Superior temporal gyrus (tissue), 1 donor: Measurements from ENCODE around the gene ABHD6.
"Not testable (repeated sequence)": the region's sequence is repeated elsewhere in the genome, so short reads cannot be mapped to it uniquely, and the experiment has no call there.

Experiments
- DNase-seq: peaks from one replicate; pipeline ENCODE4 v3.0.0-alpha.2; 2016; ENCODE audit errors: extremely low spot score

Gene ABHD6

DNA sequence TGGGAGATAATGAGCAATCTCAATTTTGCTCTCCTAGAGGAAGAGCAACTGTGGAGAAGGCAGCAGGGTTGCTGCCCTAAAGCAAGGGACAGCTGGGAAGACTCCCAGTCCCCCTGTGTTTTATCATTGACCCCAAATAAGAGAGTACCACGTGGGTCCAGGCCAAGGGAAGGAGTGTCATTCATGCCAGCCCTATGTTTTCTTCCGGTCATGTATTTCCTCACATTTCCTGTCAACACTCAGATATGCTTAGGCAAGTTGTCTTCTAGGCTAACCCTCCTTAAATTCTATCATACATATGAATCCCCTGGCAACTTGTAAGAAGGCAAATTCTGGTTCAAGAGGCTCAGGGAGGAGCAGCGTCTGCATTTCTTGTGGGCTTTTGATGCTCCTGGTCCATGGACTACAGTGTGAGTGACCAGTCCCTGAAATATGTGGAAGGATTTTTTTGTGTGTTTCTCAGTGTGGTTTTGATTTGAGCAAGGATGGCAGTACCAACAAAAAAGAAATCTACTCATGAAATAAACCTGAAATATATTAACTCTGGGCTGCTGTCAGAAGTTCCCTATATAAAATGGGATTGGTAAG is 36.5 kb downstream of the ABHD6 start:
- no peak for DNase-seq

- DNase-seq = no peak
These were observed 43.5 kb downstream of the ABHD6 start for GRCh38 chr3:58281069-58281468.

DNA sequence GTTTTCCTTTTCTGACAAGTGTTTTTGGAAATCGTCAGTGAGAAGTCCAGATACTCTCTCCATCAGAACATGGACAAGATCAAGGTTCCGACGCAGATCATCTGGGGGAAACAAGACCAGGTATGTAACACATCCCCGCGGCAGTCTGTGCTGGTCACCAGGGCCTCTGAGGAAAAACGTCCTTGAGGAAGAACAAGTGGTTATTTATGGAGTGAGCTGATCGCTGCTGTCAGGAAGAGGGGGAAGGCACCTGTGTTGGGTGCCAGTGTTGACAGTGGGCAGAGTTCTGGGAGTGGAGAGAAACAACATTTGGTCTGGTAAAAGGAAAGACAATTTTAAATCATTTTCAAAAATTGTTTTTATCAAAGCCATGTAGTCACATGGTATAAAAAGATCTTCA is 47.7 kb downstream of the ABHD6 start:
- no peak for DNase-seq

- peak; percentile 92 for DNase-seq
These were observed 49.8 kb downstream of the ABHD6 start for GRCh38 chr3:58287354-58287753.

DNA sequence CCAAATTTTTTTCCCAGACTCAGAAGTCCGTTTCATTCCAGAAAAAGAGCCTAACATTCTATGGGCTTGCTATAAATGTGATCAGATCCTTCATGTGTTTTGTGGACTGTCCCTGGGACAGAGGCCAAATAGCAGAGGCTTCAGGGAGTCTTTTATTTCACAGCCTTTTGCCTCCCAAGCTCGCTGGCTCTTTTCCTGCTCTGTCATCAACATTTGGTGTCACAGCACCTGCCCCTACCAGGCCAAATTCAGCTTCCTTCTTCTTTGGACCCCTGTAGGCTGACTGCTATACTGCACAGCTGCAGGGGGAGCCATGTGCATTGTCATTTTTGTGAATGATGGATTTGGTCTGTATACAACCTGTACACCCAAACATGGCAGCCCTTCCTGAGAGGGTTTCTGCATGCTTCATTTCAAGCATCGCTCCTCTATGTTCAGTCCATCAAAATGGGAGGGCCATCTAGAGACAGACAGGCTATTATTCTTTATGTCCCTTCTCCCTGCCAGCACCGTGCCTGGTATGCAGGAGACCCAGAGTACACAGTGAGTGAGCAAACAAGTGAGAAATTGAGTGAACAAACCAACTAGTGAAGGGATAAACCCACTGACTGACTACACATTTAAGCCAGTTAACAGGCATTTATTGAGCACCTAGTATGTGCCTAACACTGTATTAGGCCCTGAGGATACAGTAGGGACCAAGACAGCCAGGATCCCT is 50.6 kb downstream of the ABHD6 start:
- DNase-seq = peak; percentile 58

GRCh38 chr3:58288964-58289613 is 51.5 kb downstream of the ABHD6 start:
- not testable (repeated sequence) for DNase-seq

DNA sequence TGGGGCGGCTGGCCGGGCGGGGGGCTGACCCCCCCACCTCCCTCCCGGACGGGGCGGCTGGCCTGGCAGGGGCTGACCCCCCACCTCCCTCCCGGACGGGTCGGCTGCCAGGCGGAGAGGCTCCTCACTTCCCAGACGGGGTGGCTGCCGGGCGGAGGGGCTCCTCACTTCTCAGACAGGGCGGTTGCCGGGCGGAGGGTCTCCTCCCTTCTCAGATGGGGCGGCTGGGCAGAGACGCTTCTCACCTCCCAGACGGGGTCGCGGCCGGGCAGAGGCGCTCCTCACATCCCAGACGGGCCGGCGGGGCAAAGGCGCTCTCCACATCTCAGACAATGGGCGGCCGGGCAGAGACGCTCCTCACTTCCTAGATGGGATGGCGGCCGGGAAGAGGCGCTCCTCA is 52.9 kb downstream of the ABHD6 start:
- DNase-seq = not testable (repeated sequence)

- DNase-seq = no peak
These were observed 54.2 kb downstream of the ABHD6 start for GRCh38 chr3:58291671-58292338.

GRCh38 chr3:58292866-58293265 is 55.3 kb downstream of the ABHD6 start:
- DNase-seq = no peak

- DNase-seq = peak; percentile 75
These were observed 55.9 kb downstream of the ABHD6 start for GRCh38 chr3:58293516-58293915.

DNA sequence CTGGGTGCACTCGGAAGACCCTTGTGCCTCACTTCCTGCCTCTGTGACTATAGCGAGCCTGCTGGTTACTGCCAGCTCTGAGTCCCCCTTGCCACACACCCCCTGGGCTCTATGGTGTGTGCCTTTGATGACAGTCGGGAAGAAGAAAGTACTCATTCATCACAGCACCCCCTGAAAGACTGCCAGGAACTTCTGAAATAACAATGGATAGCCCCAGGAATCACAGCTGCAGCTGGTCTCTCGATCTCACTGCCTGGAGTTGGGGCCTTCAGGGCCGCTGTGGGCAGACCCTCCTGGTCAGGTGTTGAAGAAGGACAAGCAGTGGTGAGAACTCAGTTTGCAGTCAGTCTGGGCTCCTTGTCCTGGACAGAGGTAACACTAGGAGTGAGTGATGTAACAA is 58.7 kb downstream of the ABHD6 start:
- DNase-seq = peak; percentile 95

DNA sequence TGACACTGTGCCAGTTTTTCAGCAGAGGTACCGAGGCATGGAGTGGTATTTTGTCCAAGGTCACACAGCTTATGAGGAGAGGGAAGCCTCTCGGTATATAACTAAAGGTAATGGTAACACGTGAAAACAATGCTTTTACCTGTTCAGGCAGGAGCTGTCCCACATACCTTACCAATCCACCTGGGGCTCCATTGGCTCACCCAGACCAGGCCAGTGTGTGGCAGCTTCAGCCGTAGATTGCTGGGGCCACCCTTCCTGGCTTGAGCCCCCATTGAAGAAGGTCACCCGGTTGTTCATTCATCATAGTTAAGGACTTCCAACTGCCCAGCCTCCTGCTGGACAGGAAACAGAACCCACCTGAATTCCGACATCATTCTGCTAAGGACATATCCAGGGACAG is 59.3 kb downstream of the ABHD6 start:
- DNase-seq = peak; percentile 24

DNA sequence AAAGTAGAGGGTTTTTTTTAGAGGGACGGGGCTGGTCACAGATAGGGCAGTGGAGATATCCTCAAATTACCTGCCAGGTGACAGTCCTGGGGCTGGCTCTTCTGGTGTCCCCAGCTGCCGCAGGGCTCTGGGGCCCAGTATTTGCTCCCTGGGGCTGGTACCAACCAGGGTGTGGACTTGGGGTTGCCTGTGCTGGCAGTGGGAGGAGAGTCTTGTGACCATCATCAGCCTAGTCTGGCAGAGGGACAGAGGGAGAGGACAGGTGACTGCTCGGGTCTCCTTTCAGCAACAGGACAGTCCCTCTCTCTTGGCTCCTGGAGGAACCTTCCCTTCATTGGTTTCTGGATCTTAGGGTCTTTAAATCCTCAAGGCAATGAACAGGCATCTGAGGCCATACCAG is 60.6 kb downstream of the ABHD6 start:
- DNase-seq = no peak

DNA sequence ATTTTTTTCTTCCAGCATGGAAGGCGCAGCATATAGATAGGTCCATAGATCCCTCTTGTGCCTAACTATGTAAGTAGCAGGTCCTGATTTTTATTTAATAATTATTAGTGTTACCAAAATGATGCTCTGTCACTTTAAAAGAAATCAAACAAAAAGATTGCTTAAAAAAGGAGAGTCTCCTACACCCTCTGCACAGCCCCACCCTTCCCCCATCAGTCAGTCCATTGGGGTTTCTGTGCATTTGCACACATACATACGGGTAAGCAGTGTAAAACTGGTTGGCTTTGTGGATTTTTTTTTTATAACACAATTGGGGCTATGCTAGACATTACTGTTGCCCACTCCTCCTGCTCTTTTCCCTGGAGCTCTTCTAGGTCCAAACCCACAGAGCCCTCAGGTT is 61.5 kb downstream of the ABHD6 start:
- peak; percentile 14 for DNase-seq

- DNase-seq = peak; percentile 77
These were observed 62.4 kb downstream of the ABHD6 start for GRCh38 chr3:58299839-58300516.

DNA sequence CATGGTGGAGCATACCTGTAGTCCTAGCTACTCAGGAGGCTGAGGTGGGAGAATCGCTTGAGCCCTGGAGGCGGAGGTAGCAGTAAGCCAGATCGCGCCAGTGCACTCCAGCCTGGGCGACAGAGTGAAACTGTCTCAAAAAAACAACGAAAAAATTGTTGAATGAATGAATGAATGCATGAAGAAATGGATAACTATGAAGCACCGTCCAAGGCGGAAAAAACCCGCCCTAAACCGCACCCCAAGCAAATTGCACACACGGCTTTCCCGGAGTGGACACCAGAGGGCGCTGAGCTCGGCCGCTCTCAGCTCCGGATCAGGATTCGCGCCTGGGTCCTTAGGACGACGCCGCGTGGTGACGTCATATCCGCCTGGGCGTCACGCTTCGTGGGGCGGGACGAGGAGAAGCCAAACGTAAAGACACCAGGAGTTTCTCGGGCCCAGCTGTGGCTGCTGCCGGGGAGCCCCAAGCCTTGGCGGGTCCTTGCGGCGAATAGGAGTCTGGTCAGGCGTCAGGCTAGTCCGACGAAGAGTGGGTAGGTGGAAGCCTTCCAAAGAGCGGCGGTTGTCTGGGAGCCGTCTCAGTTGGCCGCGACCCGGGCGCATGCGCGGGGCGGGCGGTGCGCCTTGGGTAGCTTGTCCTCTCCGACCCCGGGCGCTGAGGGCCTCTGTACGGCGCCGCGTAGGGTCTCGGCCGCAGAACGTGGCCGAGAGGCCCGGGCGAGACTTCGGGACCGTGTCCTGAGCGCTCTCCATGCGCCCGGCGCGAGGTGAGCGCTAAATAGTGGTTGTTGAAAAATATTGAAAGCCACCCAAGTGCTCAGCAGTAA is 68.5 kb downstream of the ABHD6 start, which contains the start of the genes HTD2 and RPP14:
Gene HTD2 (plus strand): TSS at position 639 of the 830 bp plus-strand sequence. CDS start 11,094 bp downstream, outside the sequence.
Gene RPP14 (plus strand): TSS at position 364 of the 830 bp plus-strand sequence. CDS start 4,085 bp downstream, outside the sequence.
- peak; percentile 98 for DNase-seq

GRCh38 chr3:58307639-58308215 is 70.1 kb downstream of the ABHD6 start:
- peak; percentile 44 for DNase-seq

GRCh38 chr3:58308728-58309127 is 71.1 kb downstream of the ABHD6 start:
- peak; percentile 38 for DNase-seq

GRCh38 chr3:58317811-58318210 is 80.2 kb downstream of the ABHD6 start:
- no peak for DNase-seq

DNA sequence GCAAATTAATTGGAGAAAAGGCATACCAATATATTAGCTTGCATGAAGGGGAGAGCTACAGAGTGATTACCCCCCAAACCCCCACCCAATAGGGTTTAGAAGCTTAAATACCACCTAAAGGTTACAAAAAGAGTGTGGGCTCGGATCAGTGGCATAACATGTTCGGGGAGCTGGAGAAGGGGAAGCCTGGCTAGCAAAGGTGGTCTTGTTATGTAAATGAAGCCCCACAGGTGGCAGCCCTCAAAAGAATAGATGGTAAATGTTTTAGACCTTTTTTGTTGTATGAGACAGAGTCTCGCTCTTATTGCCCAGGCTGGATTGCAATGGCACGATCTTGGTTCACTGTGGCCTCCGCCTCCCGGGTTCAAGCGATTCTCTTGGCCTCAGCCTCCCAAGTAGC is 84.2 kb downstream of the ABHD6 start:
- DNase-seq = no peak
